Measurements from ENCODE around the gene OTOGL. TPM values are rescaled to one million over a fixed set of nuclear protein-coding genes. Genes with fewer than 3 reads are reported as not detected.

The OTOGL gene
- polyA plus RNA-seq, 1 of the 3 experiments (the other 2 are of a cell fraction): 0.61 TPM

DNA sequence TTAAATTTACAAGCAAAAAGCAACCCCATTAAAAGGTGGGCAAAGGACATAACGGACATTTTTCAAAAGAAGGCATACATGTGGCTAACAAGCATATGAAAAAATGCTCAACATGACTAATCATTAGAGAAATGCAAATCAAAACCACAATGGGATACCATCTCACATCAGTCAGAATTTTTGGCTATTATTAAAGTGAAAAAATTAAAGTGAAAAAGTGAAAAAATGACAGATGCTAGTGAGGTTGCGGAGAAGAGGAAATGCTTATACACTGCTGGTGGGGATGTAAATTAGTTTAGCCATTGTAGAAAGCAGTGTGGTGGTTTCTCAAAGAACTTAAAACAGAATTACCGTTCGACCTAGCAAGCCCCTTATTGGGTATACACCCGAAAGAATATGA, 7.9 kb downstream of the OTOGL start (continued):
- TF ChIP-seq, protein P1, sequence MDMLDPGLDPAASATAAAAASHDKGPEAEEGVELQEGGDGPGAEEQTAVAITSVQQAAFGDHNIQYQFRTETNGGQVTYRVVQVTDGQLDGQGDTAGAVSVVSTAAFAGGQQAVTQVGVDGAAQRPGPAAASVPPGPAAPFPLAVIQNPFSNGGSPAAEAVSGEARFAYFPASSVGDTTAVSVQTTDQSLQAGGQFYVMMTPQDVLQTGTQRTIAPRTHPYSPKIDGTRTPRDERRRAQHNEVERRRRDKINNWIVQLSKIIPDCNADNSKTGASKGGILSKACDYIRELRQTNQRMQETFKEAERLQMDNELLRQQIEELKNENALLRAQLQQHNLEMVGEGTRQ (IDR thresholded peaks at IDR 0.05; ENCODE audit: borderline replicate concordance, low read depth, low read length): no peak
- no peak for TF ChIP-seq RXRA (IDR thresholded peaks at IDR 0.05; ENCODE audit: borderline replicate concordance, low read depth)
- TF ChIP-seq TEAD4 (IDR thresholded peaks at IDR 0.05; ENCODE audit: borderline replicate concordance, insufficient read depth): 0 out of 2 replicates have a peak, but pooled peaks have one; percentile 43
- TF ChIP-seq FOSL2 (IDR thresholded peaks at IDR 0.05; ENCODE audit: borderline replicate concordance, low read depth): peak; percentile 46; the same call in 1 of the 2 replicates
- TF ChIP-seq PBX3 (IDR thresholded peaks at IDR 0.05): peak; percentile 49; the same call in 1 of the 2 replicates

- H3F3A ChIP-seq (replicated peaks; ENCODE audit: insufficient read depth): no peaks in the 10 kb centered on the region
- TF ChIP-seq MEF2A (IDR thresholded peaks at IDR 0.05; ENCODE audit: borderline replicate concordance, low read depth) (no peak), CHD2 (IDR thresholded peaks at IDR 0.05; ENCODE audit: low read length, partially characterized antibody) (no peak), JUND (IDR thresholded peaks at IDR 0.05) (no peak), TAF1 (IDR thresholded peaks at IDR 0.05; ENCODE audit: borderline replicate concordance, low read depth, low read length) (no peak), FOXM1 (IDR thresholded peaks at IDR 0.05; ENCODE audit: low read depth) (no peak), FOSL2 (IDR thresholded peaks at IDR 0.05; ENCODE audit: borderline replicate concordance, low read depth) (no peak), PBX3 (IDR thresholded peaks at IDR 0.05) (no peak), NRF1 (IDR thresholded peaks at IDR 0.05; ENCODE audit: low read depth, low read length) (no peak), RXRA (IDR thresholded peaks at IDR 0.05; ENCODE audit: borderline replicate concordance, low read depth) (no peak), RCOR1 (IDR thresholded peaks at IDR 0.05; ENCODE audit: low read length) (no peak)
- CTCF ChIA-PET: no interaction called here
- H3K9ac ChIP-seq: no peak overlapping the region
- DNase-seq: no peak
- H3K4me1 ChIP-seq (ENCODE audit: control insufficient read depth in 1 of 2, insufficient read depth in 2 of 2, low read depth in 1 of 2, low read length in 1 of 2): 0 out of 4 replicates have a peak, but pooled peaks cover 0 to 5% of the 10 kb centered on the region in 2 experiments
- H2AFZ ChIP-seq (ENCODE audit: low read depth): no peak overlapping the region
- H3K9me2 ChIP-seq: no peaks in the 10 kb centered on the region
- no peak overlapping the region for H3K4me2 ChIP-seq
- no peak overlapping the region for H3K4me3 ChIP-seq (ENCODE audit: low read depth in 2 of 2, low read length in 1 of 2)
- no peak overlapping the region for H3K27ac ChIP-seq (ENCODE audit: low read depth in 2 of 2, low read length in 1 of 2)
- no peaks in the 10 kb centered on the region for H4K20me1 ChIP-seq (ENCODE audit: insufficient read depth)
- H3K79me2 ChIP-seq (ENCODE audit: insufficient read depth): no peaks in the 10 kb centered on the region
- peaks cover 0 to 6% of the 10 kb centered on the region in 2 experiments for H3K36me3 ChIP-seq (replicated peaks in 1 of 2; ENCODE audit: control insufficient read depth in 1 of 2, insufficient read depth in 2 of 2, low read length in 1 of 2)
- POLR2A ChIA-PET: no interaction called here
- no peaks in the 10 kb centered on the region for H3K9me3 ChIP-seq
- no peaks in the 10 kb centered on the region for H3K27me3 ChIP-seq (ENCODE audit: insufficient read depth)
These were observed 17.4 kb downstream of the OTOGL start for GRCh38 chr12:80116735-80117134.
